Smooth muscle cell (in vitro differentiated cells): ENCODE data around the gene TSPAN3. TPM values are rescaled to one million over a fixed set of nuclear protein-coding genes. Genes with fewer than 3 reads are reported as not detected.

Source experiments
- DNase-seq: peaks from one replicate; lab custom pipeline; 2025; ENCODE audit not compliant: unreplicated experiment; lab: John Stamatoyannopoulos, UW
- H2AFZ ChIP-seq: fragments of 200-600 bp; sonication (generic); 2 replicates; pipeline ENCODE4 v1.6.0; 2016; ENCODE audit warnings: antibody characterized with exemption, low read depth, mild to moderate bottlenecking
- H3F3A ChIP-seq: fragments of 200-600 bp; sonication (generic); 2 replicates; pipeline ENCODE4 v1.6.0; 2017; ENCODE audit warnings: antibody characterized with exemption, low read depth
- H3K27ac ChIP-seq: fragments of 200-600 bp; sonication (generic); 2 replicates; pipeline ENCODE4 v1.5.1; 2016; ENCODE audit warnings: low read depth, mild to moderate bottlenecking
- H3K27me3 ChIP-seq: fragments of 200-600 bp; sonication (generic); 2 replicates; pipeline ENCODE4 v1.6.1; 2016; ENCODE audit warnings: low read depth, mild to moderate bottlenecking
- H3K36me3 ChIP-seq: fragments of 200-600 bp; sonication (generic); 2 replicates; pipeline ENCODE4 v1.5.1; 2016; ENCODE audit warnings: low read depth
- H3K4me1 ChIP-seq: fragments of 200-600 bp; sonication (generic); 2 replicates; pipeline ENCODE4 v1.5.1; 2016; ENCODE audit warnings: low read depth
- H3K4me2 ChIP-seq: fragments of 200-600 bp; sonication (generic); 2 replicates; pipeline ENCODE4 v1.6.0; 2016; ENCODE audit warnings: mild to moderate bottlenecking
- H3K4me3 ChIP-seq: fragments of 200-600 bp; sonication (generic); 2 replicates; pipeline ENCODE4 v1.5.1; 2016; ENCODE audit warnings: mild to moderate bottlenecking
- H3K79me2 ChIP-seq: fragments of 200-600 bp; sonication (generic); 2 replicates; pipeline ENCODE4 v1.6.0; 2016; ENCODE audit warnings: low read depth, mild to moderate bottlenecking
- H3K9ac ChIP-seq: fragments of 200-600 bp; sonication (generic); 2 replicates; pipeline ENCODE4 v1.6.0; 2016; ENCODE audit warnings: low read depth
- H3K9me3 ChIP-seq: fragments of 200-600 bp; sonication (generic); replicated peaks from 2 replicates; pipeline ENCODE4 v1.5.1; 2016; ENCODE audit warnings: low read depth
- H4K20me1 ChIP-seq: fragments of 200-600 bp; sonication (generic); 2 replicates; pipeline ENCODE4 v1.6.0; 2016; ENCODE audit warnings: low read depth
- CTCF ChIP-seq: fragments of 200-600 bp; sonication (generic); IDR thresholded peaks from 2 replicates; pipeline ENCODE4 v1.5.1; 2017; ENCODE audit warnings: borderline replicate concordance, mild to moderate bottlenecking, antibody characterized with exemption; ENCODE audit not compliant: insufficient read depth, poor library complexity, severe bottlenecking
- WGBS: methylation state at CpG from one replicate; pipeline ENCODE4 v1.1.7; 2016; ENCODE audit warnings: low lambda C conversion rate; 5-methylcytosine and 5-hydroxymethylcytosine counted together
- polyA plus RNA-seq: library from polyadenylated mRNA; unstranded; fragments of >200 nt; fragmentation: Nextera tagmentation; extraction: Ambion mirVana; gene quantifications from 2 replicates; pipeline ENCODE4 v1.2.1, GENCODE V29; 2016
- total RNA-seq: library from RNA; depleted of rRNA; stranded (reverse); fragments of >200 nt; gene quantifications from 2 replicates; pipeline ENCODE4 v1.2.3, GENCODE V29; 2014

Gene TSPAN3
- total and polyA plus RNA-seq, 2 experiments from 2014 or later = 257 to 276 TPM

GRCh38 chr15:77066971-77067690 lies 3.8 kb downstream of the TSPAN3 start:
- Histone ChIP-seq H3K4me1 (peaks cover 20% of the 10 kb centered on the region), H3K27ac (no peak overlapping the region), H3K4me2 (no peak overlapping the region), H2AFZ (no peak overlapping the region), H3K36me3 (no peaks in the 10 kb centered on the region), H3K27me3 (no peaks in the 10 kb centered on the region), H3K9me3 (no peaks in the 10 kb centered on the region), H3F3A (no peaks in the 10 kb centered on the region), H4K20me1 (peaks cover 82% of the 10 kb centered on the region), H3K79me2 (peaks cover 81% of the 10 kb centered on the region), H3K9ac (no peak overlapping the region), H3K4me3 (peak overlapping the region; percentile 11)
- no peak for DNase-seq
- 81% methylated on average over 3 of the region's 3 CpGs for WGBS
- no peak for TF ChIP-seq CTCF

GRCh38 chr15:77064539-77065308 lies 6.2 kb downstream of the TSPAN3 start:
- no peak overlapping the region for H3K9ac ChIP-seq
- no peaks in the 10 kb centered on the region for H3K27me3 ChIP-seq
- WGBS = 88% methylated on average over 6 of the region's 6 CpGs
- TF ChIP-seq CTCF = no peak
- H3F3A ChIP-seq = no peaks in the 10 kb centered on the region
- H3K79me2 ChIP-seq = peaks cover 99% of the 10 kb centered on the region
- H3K27ac ChIP-seq = peak overlapping the region; percentile 63
- no peak overlapping the region for H2AFZ ChIP-seq
- H4K20me1 ChIP-seq = peaks cover 100% of the 10 kb centered on the region
- H3K9me3 ChIP-seq = no peaks in the 10 kb centered on the region
- no peak overlapping the region for H3K4me3 ChIP-seq
- no peak for DNase-seq
- no peak overlapping the region for H3K4me2 ChIP-seq
- H3K36me3 ChIP-seq = no peaks in the 10 kb centered on the region
- peaks cover 38% of the 10 kb centered on the region for H3K4me1 ChIP-seq

- no peaks in the 10 kb centered on the region for H3F3A ChIP-seq
- H3K9ac ChIP-seq = no peak overlapping the region
- H3K4me3 ChIP-seq = no peak overlapping the region
- H3K4me2 ChIP-seq = no peak overlapping the region
- TF ChIP-seq CTCF = no peak
- no peaks in the 10 kb centered on the region for H3K27me3 ChIP-seq
- H3K36me3 ChIP-seq = no peaks in the 10 kb centered on the region
- 92% methylated on average over 2 of the region's 2 CpGs for WGBS
- H3K27ac ChIP-seq = peak overlapping the region; percentile 63
- no peak for DNase-seq
- peaks cover 100% of the 10 kb centered on the region for H4K20me1 ChIP-seq
- peaks cover 99% of the 10 kb centered on the region for H3K79me2 ChIP-seq
- H3K9me3 ChIP-seq = no peaks in the 10 kb centered on the region
- H2AFZ ChIP-seq = no peak overlapping the region
- peaks cover 31% of the 10 kb centered on the region for H3K4me1 ChIP-seq
Observed at GRCh38 chr15:77064063-77064462, 6.8 kb downstream of the TSPAN3 start.
